Measurements from ENCODE around the gene TGIF1.

DNA sequence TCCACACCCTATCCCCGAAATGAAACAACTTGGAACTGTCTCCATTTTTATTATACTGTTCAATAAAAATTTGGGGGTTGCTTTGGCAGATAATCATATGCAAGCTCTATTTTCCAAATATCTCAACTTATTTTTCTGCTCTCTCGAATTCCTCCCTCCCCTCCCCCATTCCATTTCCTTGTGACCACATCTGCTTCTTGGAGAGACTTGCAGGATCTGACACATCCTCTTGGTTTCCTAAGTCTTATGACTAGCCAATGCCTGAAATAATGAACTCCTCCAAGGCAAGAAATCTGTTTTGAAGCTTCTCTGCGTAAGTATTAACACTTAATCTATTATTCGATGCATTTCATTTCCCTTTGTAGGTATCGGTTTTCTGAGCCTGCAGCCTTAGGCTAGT, 16.1 kb downstream of the TGIF1 start:
- TF ChIP-seq, protein P1, sequence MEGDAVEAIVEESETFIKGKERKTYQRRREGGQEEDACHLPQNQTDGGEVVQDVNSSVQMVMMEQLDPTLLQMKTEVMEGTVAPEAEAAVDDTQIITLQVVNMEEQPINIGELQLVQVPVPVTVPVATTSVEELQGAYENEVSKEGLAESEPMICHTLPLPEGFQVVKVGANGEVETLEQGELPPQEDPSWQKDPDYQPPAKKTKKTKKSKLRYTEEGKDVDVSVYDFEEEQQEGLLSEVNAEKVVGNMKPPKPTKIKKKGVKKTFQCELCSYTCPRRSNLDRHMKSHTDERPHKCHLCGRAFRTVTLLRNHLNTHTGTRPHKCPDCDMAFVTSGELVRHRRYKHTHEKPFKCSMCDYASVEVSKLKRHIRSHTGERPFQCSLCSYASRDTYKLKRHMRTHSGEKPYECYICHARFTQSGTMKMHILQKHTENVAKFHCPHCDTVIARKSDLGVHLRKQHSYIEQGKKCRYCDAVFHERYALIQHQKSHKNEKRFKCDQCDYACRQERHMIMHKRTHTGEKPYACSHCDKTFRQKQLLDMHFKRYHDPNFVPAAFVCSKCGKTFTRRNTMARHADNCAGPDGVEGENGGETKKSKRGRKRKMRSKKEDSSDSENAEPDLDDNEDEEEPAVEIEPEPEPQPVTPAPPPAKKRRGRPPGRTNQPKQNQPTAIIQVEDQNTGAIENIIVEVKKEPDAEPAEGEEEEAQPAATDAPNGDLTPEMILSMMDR (IDR thresholded peaks at IDR 0.05): no peak
- TF ChIP-seq POLR2A (IDR thresholded peaks at IDR 0.05): no peak

All from right lobe of liver (tissue), 4 donors.